PC-9 (cell line): ENCODE results near the gene DCD. TPM values are rescaled to one million over a fixed set of nuclear protein-coding genes. Genes with fewer than 3 reads are reported as not detected.
A peak's percentile ranks its signal among the peaks of the same experiment; 100 is the strongest.

ENCODE experiments used
- BruUV-seq: library from RNA; stranded (reverse); fragments of 400-500 nt; replicated peaks from 2 replicates; lab custom pipeline; 2021; lab: Mats Ljungman, UMichigan
- CTCF ChIA-PET: fragments of 300-600 bp; sonication (Branson Sonifier 250); formaldehyde crosslinking; loops from one replicate; lab custom pipeline; 2022; ENCODE audit warnings: antibody characterized with exemption; lab: Charles Lee
- POLR2A ChIA-PET: fragments of 300-600 bp; sonication (Branson Sonifier 250); formaldehyde crosslinking; loops from one replicate; lab custom pipeline; 2022; ENCODE audit warnings: antibody characterized with exemption; ENCODE audit not compliant: unreplicated experiment; lab: Charles Lee
- DNase-seq, 2 experiments: peaks; one replicate each; pipeline versions ENCODE4 v3.0.0 to v3.0.0-alpha.2; 2015 to 2022; ENCODE audit warnings: mixed read lengths in 1 of 2
- H2AFZ ChIP-seq: fragments of 200-600 bp; sonication (generic); 2 replicates; pipeline ENCODE4 v1.8.1; 2017; ENCODE audit warnings: antibody characterized with exemption
- H3F3A ChIP-seq: fragments of 200-600 bp; sonication (generic); 2 replicates; pipeline ENCODE4 v1.8.1; 2017; ENCODE audit warnings: antibody characterized with exemption, mild to moderate bottlenecking, low read depth; ENCODE audit not compliant: insufficient read depth
- H3K27ac ChIP-seq: fragments of 200-600 bp; sonication (generic); 2 replicates; pipeline ENCODE4 v1.6.1; 2016; ENCODE audit warnings: mixed run types
- H3K27me3 ChIP-seq: fragments of 200-600 bp; sonication (generic); 2 replicates; pipeline ENCODE4 v1.6.1; 2016; ENCODE audit warnings: low read depth, mixed run types; ENCODE audit not compliant: insufficient read depth
- H3K36me3 ChIP-seq: fragments of 200-600 bp; sonication (generic); 2 replicates; pipeline ENCODE4 v1.6.1; 2016; ENCODE audit warnings: low read depth, mixed run types
- H3K4me1 ChIP-seq: fragments of 200-600 bp; sonication (generic); replicated peaks from 2 replicates; pipeline ENCODE4 v1.6.1; 2016; ENCODE audit warnings: mixed run types; ENCODE audit not compliant: insufficient read depth
- H3K4me2 ChIP-seq: fragments of 200-600 bp; sonication (generic); 2 replicates; pipeline ENCODE4 v1.6.1; 2017; ENCODE audit warnings: mixed run types
- H3K4me3 ChIP-seq: fragments of 200-600 bp; sonication (generic); 2 replicates; pipeline ENCODE4 v1.6.1; 2016; ENCODE audit warnings: mixed run types
- H3K79me2 ChIP-seq: fragments of 200-600 bp; sonication (generic); 2 replicates; pipeline ENCODE4 v1.6.1; 2017; ENCODE audit warnings: low read depth, mixed run types
- H3K9me2 ChIP-seq: fragments of 200-600 bp; sonication (generic); 2 replicates; pipeline ENCODE4 v1.8.1; 2017; ENCODE audit warnings: mild to moderate bottlenecking; ENCODE audit not compliant: insufficient read depth
- H3K9me3 ChIP-seq: fragments of 200-600 bp; sonication (generic); 2 replicates; pipeline ENCODE4 v1.8.1; 2016; ENCODE audit warnings: low read depth; ENCODE audit not compliant: insufficient read depth
- H4K20me1 ChIP-seq: fragments of 200-600 bp; sonication (generic); 2 replicates; pipeline ENCODE4 v1.8.1; 2017; ENCODE audit not compliant: insufficient read depth
- EZH2 ChIP-seq: fragments of 200-600 bp; sonication (generic); IDR thresholded peaks from 2 replicates; pipeline ENCODE4 v1.8.0; 2017; ENCODE audit warnings: antibody characterized with exemption, low read depth
- intact Hi-C: fragments of 100-400 bp; cut with micrococcal nuclease; formaldehyde crosslinking; loops from one replicate; pipeline ENCODE4 v1.10.0; 2022; ENCODE audit not compliant: unreplicated experiment
- total RNA-seq: library from RNA; stranded (reverse); gene quantifications from 2 replicates; pipeline ENCODE4 v1.2.3, GENCODE V29; 2021
- TF ChIP-seq, protein P1 (sequence below): fragments of 200-600 bp; sonication (generic); conservative IDR thresholded peaks from 2 replicates; pipeline ENCODE4 v1.6.1; 2017; ENCODE audit warnings: mixed run types, antibody characterized with exemption, mild to moderate bottlenecking, moderate library complexity

DCD gene
- total RNA-seq, 1 experiment from 2014 or later, result not detected

DNA sequence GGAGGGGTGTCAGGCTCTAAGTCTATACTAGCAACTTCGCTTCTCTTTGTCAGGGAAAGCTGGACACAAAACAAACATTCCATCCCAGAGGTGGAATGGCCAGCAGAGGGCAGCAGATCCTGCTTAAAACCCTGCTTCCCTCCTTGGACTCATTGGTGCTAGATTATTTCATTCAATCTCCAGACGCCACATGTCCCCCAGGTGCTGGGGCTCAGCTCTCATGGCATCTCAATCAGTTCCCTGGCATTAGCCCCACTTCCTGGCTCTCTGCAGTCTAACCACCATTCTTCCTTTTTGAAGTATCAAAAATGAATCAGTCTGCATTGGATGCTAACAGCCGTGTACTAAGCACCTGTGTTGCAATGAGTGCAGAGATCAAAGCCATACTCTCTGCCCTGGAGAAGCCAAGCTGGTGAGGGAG is 51.6 kb downstream of the DCD start:
- no TSS peak for BruUV-seq
- no peaks in the 10 kb centered on the region for H3K4me1 ChIP-seq
- CTCF ChIA-PET, result no interaction called here
- POLR2A ChIA-PET, result no interaction called here
- TF ChIP-seq, protein P1, sequence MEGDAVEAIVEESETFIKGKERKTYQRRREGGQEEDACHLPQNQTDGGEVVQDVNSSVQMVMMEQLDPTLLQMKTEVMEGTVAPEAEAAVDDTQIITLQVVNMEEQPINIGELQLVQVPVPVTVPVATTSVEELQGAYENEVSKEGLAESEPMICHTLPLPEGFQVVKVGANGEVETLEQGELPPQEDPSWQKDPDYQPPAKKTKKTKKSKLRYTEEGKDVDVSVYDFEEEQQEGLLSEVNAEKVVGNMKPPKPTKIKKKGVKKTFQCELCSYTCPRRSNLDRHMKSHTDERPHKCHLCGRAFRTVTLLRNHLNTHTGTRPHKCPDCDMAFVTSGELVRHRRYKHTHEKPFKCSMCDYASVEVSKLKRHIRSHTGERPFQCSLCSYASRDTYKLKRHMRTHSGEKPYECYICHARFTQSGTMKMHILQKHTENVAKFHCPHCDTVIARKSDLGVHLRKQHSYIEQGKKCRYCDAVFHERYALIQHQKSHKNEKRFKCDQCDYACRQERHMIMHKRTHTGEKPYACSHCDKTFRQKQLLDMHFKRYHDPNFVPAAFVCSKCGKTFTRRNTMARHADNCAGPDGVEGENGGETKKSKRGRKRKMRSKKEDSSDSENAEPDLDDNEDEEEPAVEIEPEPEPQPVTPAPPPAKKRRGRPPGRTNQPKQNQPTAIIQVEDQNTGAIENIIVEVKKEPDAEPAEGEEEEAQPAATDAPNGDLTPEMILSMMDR, result peak; percentile 85
- TF ChIP-seq EZH2, result no peak
- no peaks in the 10 kb centered on the region for H3K36me3 ChIP-seq
- H2AFZ ChIP-seq, result no peak overlapping the region
- no peaks in the 10 kb centered on the region for H3F3A ChIP-seq
- H3K9me3 ChIP-seq, result no peaks in the 10 kb centered on the region
- no peak overlapping the region for H3K4me3 ChIP-seq
- intact Hi-C loops, result loop anchor here (5.0 kb wide), 1 partner anchor 476 kb away; no protein-coding TSS in a partner anchor
- peaks cover 72% of the 10 kb centered on the region for H3K27me3 ChIP-seq
- H3K79me2 ChIP-seq, result no peaks in the 10 kb centered on the region
- no peak overlapping the region for H3K27ac ChIP-seq
- no peaks in the 10 kb centered on the region for H4K20me1 ChIP-seq
- H3K4me2 ChIP-seq, result no peak overlapping the region
- H3K9me2 ChIP-seq, result no peaks in the 10 kb centered on the region
- peak in 1 of 2 experiments; percentile 37 for DNase-seq

DNA sequence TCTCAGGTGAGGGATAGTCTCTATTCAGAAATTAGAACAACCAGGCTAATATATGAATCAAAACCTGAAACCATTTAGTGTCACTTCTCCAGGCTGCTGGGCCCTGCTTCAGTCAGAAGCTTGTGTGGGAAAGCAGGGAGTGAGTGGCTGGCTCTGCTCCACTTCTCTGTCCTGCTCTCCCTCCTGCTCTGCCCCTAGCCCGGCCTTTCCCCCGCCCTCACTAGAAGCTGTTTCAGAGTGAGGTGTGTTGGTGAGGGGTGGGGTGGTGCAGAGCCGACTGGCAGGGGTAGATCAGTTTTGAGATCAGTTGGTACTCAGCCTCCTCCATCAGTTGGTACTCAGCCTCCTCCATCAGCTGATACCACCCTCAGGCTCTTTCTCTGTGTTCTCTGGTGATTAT is 52.7 kb downstream of the DCD start:
- Histone ChIP-seq H3K79me2 (no peaks in the 10 kb centered on the region), H2AFZ (no peak overlapping the region), H3F3A (no peaks in the 10 kb centered on the region), H3K4me2 (no peak overlapping the region), H3K4me3 (no peak overlapping the region), H3K9me2 (no peaks in the 10 kb centered on the region), H3K4me1 (no peaks in the 10 kb centered on the region), H3K27ac (no peak overlapping the region), H4K20me1 (no peaks in the 10 kb centered on the region), H3K27me3 (peaks cover 79% of the 10 kb centered on the region), H3K36me3 (no peaks in the 10 kb centered on the region), H3K9me3 (no peaks in the 10 kb centered on the region)
- intact Hi-C loops, result loop anchor here (5.0 kb wide), 1 partner anchor 477 kb away; no protein-coding TSS in a partner anchor
- BruUV-seq, result no TSS peak
- no peak for DNase-seq
- ChIA-PET POLR2A (no interaction called here), CTCF (no interaction called here)
- TF ChIP-seq, protein P1, result no peak
- no peak for TF ChIP-seq EZH2

Other genes with a start within 250 kb of the DCD start
- 26.7 and 28.4 TPM in 2 replicates for gene ITGA5, start 229.1 kb downstream of the DCD start, total RNA-seq
- gene GTSF1, start 174.8 kb downstream of the DCD start, total RNA-seq, result not detected in 2 replicates
- gene NCKAP1L, start 150.6 kb downstream of the DCD start, total RNA-seq, result not detected in 2 replicates
- gene PDE1B, start 98.8 kb downstream of the DCD start, total RNA-seq, result not detected in 2 replicates
- gene PPP1R1A, start 59.7 kb downstream of the DCD start, total RNA-seq, result not detected in 2 replicates
- gene LACRT, start 13.5 kb downstream of the DCD start, total RNA-seq, result not detected in 2 replicates
- gene MUCL1, start 206.2 kb upstream of the DCD start, total RNA-seq, result not detected in 2 replicates